OCI-LY7 (cell line): ENCODE results near the gene GID8. TPM values are rescaled to one million over a fixed set of nuclear protein-coding genes. Genes with fewer than 3 reads are reported as not detected.

Source experiments
- BruUV-seq: library from RNA; stranded (reverse); fragments of 400-500 nt; replicated peaks from 2 replicates; lab custom pipeline; 2021; lab: Mats Ljungman, UMichigan
- CTCF ChIA-PET: fragments of 300-600 bp; sonication (Branson Sonifier 250); formaldehyde crosslinking; loops from one replicate; lab custom pipeline; 2022; ENCODE audit warnings: antibody characterized with exemption; ENCODE audit not compliant: unreplicated experiment; lab: Charles Lee
- POLR2A ChIA-PET: fragments of 300-600 bp; sonication (Branson Sonifier 250); formaldehyde crosslinking; loops from one replicate; lab custom pipeline; 2022; ENCODE audit warnings: antibody characterized with exemption; lab: Charles Lee
- DNase-seq: peaks from one replicate; pipeline ENCODE4 v3.0.0-alpha.2; 2015; ENCODE audit warnings: low spot score
- H2AFZ ChIP-seq: fragments of 200-600 bp; sonication (generic), shearing (Covaris generic); 2 replicates; pipeline ENCODE4 v1.6.1; 2014; ENCODE audit warnings: mild to moderate bottlenecking, antibody characterized with exemption, low read length, moderate library complexity
- H3K27ac ChIP-seq: fragments of 200-600 bp; sonication (generic); 2 replicates; pipeline ENCODE4 v1.5.1; 2014; ENCODE audit warnings: mixed run types, low read depth, mild to moderate bottlenecking, moderate library complexity, low read length, inconsistent platforms; ENCODE audit not compliant: poor library complexity, severe bottlenecking
- H3K36me3 ChIP-seq: fragments of 200-600 bp; sonication (generic); 2 replicates; pipeline ENCODE4 v1.6.1; 2014; ENCODE audit warnings: mild to moderate bottlenecking, antibody characterized with exemption, low read length, moderate library complexity, mixed read lengths; ENCODE audit not compliant: insufficient read depth
- H3K4me1 ChIP-seq: fragments of 200-600 bp; sonication (generic); 2 replicates; pipeline ENCODE4 v1.5.1; 2014; ENCODE audit warnings: mild to moderate bottlenecking, low read length; ENCODE audit not compliant: insufficient read depth, poor library complexity, severe bottlenecking
- H3K4me2 ChIP-seq: fragments of 200-600 bp; sonication (generic); 2 replicates; pipeline ENCODE4 v1.6.1; 2014; ENCODE audit warnings: mild to moderate bottlenecking, low read length
- H3K4me3 ChIP-seq: fragments of 200-600 bp; sonication (generic); 2 replicates; pipeline ENCODE4 v1.5.1; 2014; ENCODE audit warnings: mild to moderate bottlenecking, low read depth, low read length; ENCODE audit not compliant: poor library complexity, severe bottlenecking
- H3K79me2 ChIP-seq: fragments of 200-600 bp; sonication (generic); 2 replicates; pipeline ENCODE4 v1.6.1; 2016; ENCODE audit warnings: low read depth, mild to moderate bottlenecking, low read length, moderate library complexity, mixed read lengths; ENCODE audit not compliant: insufficient read depth
- H3K9me2 ChIP-seq: fragments of 200-600 bp; sonication (generic); 2 replicates; pipeline ENCODE4 v1.6.1; 2016; ENCODE audit warnings: mild to moderate bottlenecking, low read length, mixed read lengths; ENCODE audit not compliant: insufficient read depth
- H3K9me3 ChIP-seq: fragments of 200-600 bp; sonication (generic); 2 replicates; pipeline ENCODE4 v1.6.1; 2014; ENCODE audit warnings: mild to moderate bottlenecking, mixed run types, low read length, mixed read lengths
- H4K20me1 ChIP-seq: fragments of 200-600 bp; sonication (generic); 2 replicates; pipeline ENCODE4 v1.6.1; 2014; ENCODE audit warnings: mild to moderate bottlenecking, antibody characterized with exemption, low read length, moderate library complexity, mixed read lengths; ENCODE audit not compliant: insufficient read depth
- EZH2phosphoT487 ChIP-seq: fragments of 200-600 bp; sonication (generic); IDR thresholded peaks from 2 replicates; pipeline ENCODE4 v1.6.1; 2018; ENCODE audit warnings: low read depth, borderline replicate concordance, mild to moderate bottlenecking, mixed run types, antibody characterized with exemption, low read length, moderate library complexity, mixed read lengths
- intact Hi-C: fragments of 100-400 bp; cut with micrococcal nuclease; formaldehyde crosslinking; loops from one replicate; pipeline ENCODE4 v1.10.0; 2022; ENCODE audit not compliant: unreplicated experiment
- total RNA-seq, 2 experiments: library from RNA; depleted of rRNA in 1 of 2; stranded (reverse); fragments of >200 nt in 1 of 2; shearing (Covaris generic) in 1 of 2; gene quantifications; 2 replicates each; pipeline ENCODE4 v1.2.3, GENCODE V29; 2014 to 2022
- TF ChIP-seq, protein P1 (sequence below): fragments of 200-600 bp; sonication (generic); conservative IDR thresholded peaks from 2 replicates; pipeline ENCODE4 v1.5.1; 2014; ENCODE audit warnings: mild to moderate bottlenecking, antibody characterized with exemption, low read length, moderate library complexity, mixed read lengths

GID8 gene
- total RNA-seq, 2 experiments from 2014 or later = 28.7 to 47.7 TPM

DNA sequence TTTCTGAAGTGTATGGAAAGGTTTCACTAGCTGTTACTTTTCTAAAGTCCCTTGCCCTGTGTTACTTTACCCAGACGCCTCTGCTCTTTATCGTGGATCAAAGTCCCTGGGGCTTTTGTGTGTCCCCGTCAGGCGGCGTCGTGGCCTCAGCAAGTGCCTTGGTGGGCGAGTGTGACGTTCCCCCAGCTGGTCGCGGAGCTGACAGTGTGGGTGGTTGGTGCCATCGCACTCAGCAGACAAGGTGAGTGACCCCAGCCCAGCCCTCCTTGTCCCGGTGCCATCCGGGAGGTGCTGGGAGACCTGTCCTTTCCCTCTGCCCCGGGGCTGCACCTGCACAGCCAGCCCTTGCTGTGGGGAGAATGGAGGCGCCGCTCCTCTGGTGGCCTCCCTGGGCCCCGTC, 49.0 kb upstream of the GID8 start:
- H3K4me3 ChIP-seq = no peak overlapping the region
- no peak for DNase-seq
- ChIA-PET POLR2A (no interaction called here), CTCF (no interaction called here)
- no peaks in the 10 kb centered on the region for H3K4me1 ChIP-seq
- intact Hi-C loops = no loop called here
- no peaks in the 10 kb centered on the region for H3K9me2 ChIP-seq
- no peak overlapping the region for H3K27ac ChIP-seq
- H3K9me3 ChIP-seq = no peaks in the 10 kb centered on the region
- H3K4me2 ChIP-seq = no peak overlapping the region
- H3K36me3 ChIP-seq = peaks cover 90% of the 10 kb centered on the region
- H2AFZ ChIP-seq = no peak overlapping the region
- TF ChIP-seq, protein P1, sequence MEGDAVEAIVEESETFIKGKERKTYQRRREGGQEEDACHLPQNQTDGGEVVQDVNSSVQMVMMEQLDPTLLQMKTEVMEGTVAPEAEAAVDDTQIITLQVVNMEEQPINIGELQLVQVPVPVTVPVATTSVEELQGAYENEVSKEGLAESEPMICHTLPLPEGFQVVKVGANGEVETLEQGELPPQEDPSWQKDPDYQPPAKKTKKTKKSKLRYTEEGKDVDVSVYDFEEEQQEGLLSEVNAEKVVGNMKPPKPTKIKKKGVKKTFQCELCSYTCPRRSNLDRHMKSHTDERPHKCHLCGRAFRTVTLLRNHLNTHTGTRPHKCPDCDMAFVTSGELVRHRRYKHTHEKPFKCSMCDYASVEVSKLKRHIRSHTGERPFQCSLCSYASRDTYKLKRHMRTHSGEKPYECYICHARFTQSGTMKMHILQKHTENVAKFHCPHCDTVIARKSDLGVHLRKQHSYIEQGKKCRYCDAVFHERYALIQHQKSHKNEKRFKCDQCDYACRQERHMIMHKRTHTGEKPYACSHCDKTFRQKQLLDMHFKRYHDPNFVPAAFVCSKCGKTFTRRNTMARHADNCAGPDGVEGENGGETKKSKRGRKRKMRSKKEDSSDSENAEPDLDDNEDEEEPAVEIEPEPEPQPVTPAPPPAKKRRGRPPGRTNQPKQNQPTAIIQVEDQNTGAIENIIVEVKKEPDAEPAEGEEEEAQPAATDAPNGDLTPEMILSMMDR = no peak
- no peak for TF ChIP-seq EZH2phosphoT487
- H3K79me2 ChIP-seq = no peaks in the 10 kb centered on the region
- no TSS peak for BruUV-seq
- H4K20me1 ChIP-seq = no peaks in the 10 kb centered on the region

DNA sequence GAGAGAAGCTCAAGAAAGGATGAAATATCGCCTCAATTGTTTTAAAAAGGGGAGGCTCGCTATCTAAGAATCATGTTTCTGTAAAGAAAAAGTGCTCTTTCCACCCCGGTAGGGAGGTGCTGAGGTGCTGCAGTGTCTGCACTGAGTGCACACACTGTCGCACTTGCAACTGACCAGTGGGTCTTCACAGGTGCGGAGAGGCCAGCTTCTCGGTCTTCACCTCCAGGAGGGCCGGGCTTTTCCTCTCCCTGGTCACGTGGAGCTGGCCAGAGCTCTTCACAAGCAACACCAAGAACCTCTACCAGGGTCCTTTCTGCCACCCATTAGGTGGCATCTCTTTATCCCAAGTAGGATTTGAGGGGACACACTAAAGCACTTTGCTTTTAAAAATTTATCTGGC, 48.5 kb upstream of the GID8 start:
- Histone ChIP-seq H3K79me2 (no peaks in the 10 kb centered on the region), H3K4me3 (no peak overlapping the region), H3K36me3 (peaks cover 95% of the 10 kb centered on the region), H3K27ac (no peak overlapping the region), H3K4me1 (no peaks in the 10 kb centered on the region), H4K20me1 (no peaks in the 10 kb centered on the region), H3K4me2 (no peak overlapping the region), H3K9me3 (no peaks in the 10 kb centered on the region), H2AFZ (no peak overlapping the region), H3K9me2 (no peaks in the 10 kb centered on the region)
- POLR2A ChIA-PET = no interaction called here
- CTCF ChIA-PET = no interaction called here
- DNase-seq = no peak
- no peak for TF ChIP-seq EZH2phosphoT487
- intact Hi-C loops = no loop called here
- BruUV-seq = no TSS peak

- H3K4me2 ChIP-seq = no peak overlapping the region
- peaks cover 100% of the 10 kb centered on the region for H3K36me3 ChIP-seq
- no peaks in the 10 kb centered on the region for H3K79me2 ChIP-seq
- ChIA-PET POLR2A (interaction anchor here (1.1 kb wide), 1 partner anchor 28 kb away, joined by 4 read pairs; no protein-coding TSS in a partner anchor), CTCF (no interaction called here)
- H3K9me2 ChIP-seq = no peaks in the 10 kb centered on the region
- no peak overlapping the region for H3K4me3 ChIP-seq
- no peak overlapping the region for H3K27ac ChIP-seq
- no TSS peak for BruUV-seq
- DNase-seq = no peak
- TF ChIP-seq, protein P1 = no peak
- TF ChIP-seq EZH2phosphoT487 = no peak
- no peaks in the 10 kb centered on the region for H4K20me1 ChIP-seq
- H3K4me1 ChIP-seq = no peaks in the 10 kb centered on the region
- intact Hi-C loops = no loop called here
- H3K9me3 ChIP-seq = no peaks in the 10 kb centered on the region
- no peak overlapping the region for H2AFZ ChIP-seq
Measured at GRCh38 chr20:62889871-62890270, 48.1 kb upstream of the GID8 start.
